HEK293 (cell line): ENCODE measurements around the gene CAB39.

Experiments
- CTCF ChIP-seq: fragments of 450-650 bp; formaldehyde crosslinking; IDR thresholded peaks from 2 replicates; pipeline ENCODE4 v1.5.1; 2016; ENCODE audit warnings: missing biosample characterization, missing genetic modification characterization
- RBAK ChIP-seq: fragments of 450-650 bp; formaldehyde crosslinking; IDR thresholded peaks from 2 replicates; pipeline ENCODE4 v1.5.1; 2016; ENCODE audit warnings: missing biosample characterization, missing genetic modification characterization
- ZBTB11 ChIP-seq: fragments of 450-650 bp; formaldehyde crosslinking; conservative IDR thresholded peaks from 2 replicates; pipeline ENCODE4 v1.5.1; 2016; ENCODE audit warnings: low read depth, missing biosample characterization, missing genetic modification characterization
- ZNF146 ChIP-seq: fragments of 450-650 bp; formaldehyde crosslinking; IDR thresholded peaks from 2 replicates; pipeline ENCODE4 v1.5.1; 2016; ENCODE audit warnings: missing biosample characterization, missing genetic modification characterization
- ZNF169 ChIP-seq: fragments of 450-650 bp; formaldehyde crosslinking; IDR thresholded peaks from 2 replicates; pipeline ENCODE4 v1.5.1; 2016; ENCODE audit warnings: missing biosample characterization, missing genetic modification characterization
- ZNF18 ChIP-seq: fragments of 450-650 bp; formaldehyde crosslinking; IDR thresholded peaks from 2 replicates; pipeline ENCODE4 v1.5.1; 2016; ENCODE audit warnings: missing biosample characterization, missing genetic modification characterization
- ZNF629 ChIP-seq: fragments of 450-650 bp; formaldehyde crosslinking; IDR thresholded peaks from 2 replicates; pipeline ENCODE4 v1.5.1; 2017; ENCODE audit warnings: missing biosample characterization, missing genetic modification characterization

GRCh38 chr2:230772156-230772555 lies 59.5 kb downstream of the CAB39 start:
- TF ChIP-seq CTCF (tag by site-specific recombination) = no peak
- TF ChIP-seq ZNF169 (tag by site-specific recombination) = no peak
- no peak for TF ChIP-seq ZNF18 (tag by site-specific recombination)
- no peak for TF ChIP-seq ZBTB11 (tag by site-specific recombination)
- no peak for TF ChIP-seq ZNF146 (tag by site-specific recombination)
- no peak for TF ChIP-seq ZNF629 (tag by site-specific recombination)
- TF ChIP-seq RBAK (tag by site-specific recombination) = no peak
